GM12891 (cell line): Measurements from ENCODE around the gene ZMIZ2.

Experiments
- POLR2A ChIP-seq: IDR thresholded peaks from 2 replicates; pipeline ENCODE4 v1.6.1; 2011; ENCODE audit warnings: low read depth, low read length, control low read depth
- POLR2AphosphoS5 ChIP-seq: IDR thresholded peaks from 2 replicates; pipeline ENCODE4 v1.6.1; 2011; ENCODE audit warnings: low read depth, low read length, control low read depth
- TAF1 ChIP-seq: IDR thresholded peaks from 2 replicates; pipeline ENCODE4 v1.6.1; 2011; ENCODE audit warnings: low read depth, low read length, control low read depth

DNA sequence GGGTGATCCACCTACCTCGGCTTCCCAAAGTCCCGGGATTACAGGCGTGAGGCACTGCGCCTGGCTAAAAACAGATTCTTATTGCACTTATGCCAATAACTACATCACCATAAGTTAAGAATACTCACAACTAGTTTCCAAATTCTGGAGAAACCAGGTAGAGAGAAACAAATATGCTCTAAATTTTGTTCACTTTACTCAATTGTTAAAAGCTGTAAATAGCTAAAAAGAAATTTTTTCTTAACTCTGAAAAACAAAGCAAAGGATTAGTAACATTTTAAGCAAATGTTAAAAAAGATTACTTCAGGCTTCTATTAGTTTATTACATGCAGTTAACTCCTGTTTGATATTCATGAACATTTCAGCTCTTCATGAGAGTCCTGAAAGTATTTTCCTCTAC, 28.3 kb upstream of the ZMIZ2 start:
- no peak for TF ChIP-seq POLR2A
- no peak for TF ChIP-seq POLR2AphosphoS5
- no peak for TF ChIP-seq TAF1
